ENCODE data around the gene CLEC16A. TPM values are rescaled to one million over a fixed set of nuclear protein-coding genes. Genes with fewer than 3 reads are reported as not detected.
A peak's percentile ranks its signal among the peaks of the same experiment; 100 is the strongest.

CLEC16A gene
- total and polyA plus RNA-seq, 9 of the 15 experiments (the other 6 are each of a cell fraction or from before 2014, with no cell fraction given) = 1.00 to 22.3 (median 10.0) TPM

DNA sequence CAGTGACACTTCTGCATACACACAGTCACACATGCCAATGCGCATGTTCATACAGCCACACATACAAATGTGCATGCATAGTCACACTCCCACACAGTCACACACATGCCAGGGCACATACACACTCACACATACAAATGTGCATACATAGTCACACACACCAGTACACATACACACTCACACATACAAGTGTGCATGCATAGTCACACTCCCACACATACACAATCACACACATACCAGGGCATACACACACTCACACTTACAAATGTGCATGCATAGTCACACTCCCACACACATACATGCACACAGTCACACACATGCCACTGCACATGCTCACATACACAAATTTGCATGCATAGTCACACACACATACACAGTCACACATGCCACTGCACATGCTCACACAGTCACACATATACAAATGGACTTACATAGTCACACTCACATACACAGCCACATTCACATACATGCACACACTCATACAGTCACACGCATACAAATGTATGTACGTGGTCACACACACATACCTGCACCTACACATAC, 227.5 kb downstream of the CLEC16A start (continued):
- TF ChIP-seq, protein P1, sequence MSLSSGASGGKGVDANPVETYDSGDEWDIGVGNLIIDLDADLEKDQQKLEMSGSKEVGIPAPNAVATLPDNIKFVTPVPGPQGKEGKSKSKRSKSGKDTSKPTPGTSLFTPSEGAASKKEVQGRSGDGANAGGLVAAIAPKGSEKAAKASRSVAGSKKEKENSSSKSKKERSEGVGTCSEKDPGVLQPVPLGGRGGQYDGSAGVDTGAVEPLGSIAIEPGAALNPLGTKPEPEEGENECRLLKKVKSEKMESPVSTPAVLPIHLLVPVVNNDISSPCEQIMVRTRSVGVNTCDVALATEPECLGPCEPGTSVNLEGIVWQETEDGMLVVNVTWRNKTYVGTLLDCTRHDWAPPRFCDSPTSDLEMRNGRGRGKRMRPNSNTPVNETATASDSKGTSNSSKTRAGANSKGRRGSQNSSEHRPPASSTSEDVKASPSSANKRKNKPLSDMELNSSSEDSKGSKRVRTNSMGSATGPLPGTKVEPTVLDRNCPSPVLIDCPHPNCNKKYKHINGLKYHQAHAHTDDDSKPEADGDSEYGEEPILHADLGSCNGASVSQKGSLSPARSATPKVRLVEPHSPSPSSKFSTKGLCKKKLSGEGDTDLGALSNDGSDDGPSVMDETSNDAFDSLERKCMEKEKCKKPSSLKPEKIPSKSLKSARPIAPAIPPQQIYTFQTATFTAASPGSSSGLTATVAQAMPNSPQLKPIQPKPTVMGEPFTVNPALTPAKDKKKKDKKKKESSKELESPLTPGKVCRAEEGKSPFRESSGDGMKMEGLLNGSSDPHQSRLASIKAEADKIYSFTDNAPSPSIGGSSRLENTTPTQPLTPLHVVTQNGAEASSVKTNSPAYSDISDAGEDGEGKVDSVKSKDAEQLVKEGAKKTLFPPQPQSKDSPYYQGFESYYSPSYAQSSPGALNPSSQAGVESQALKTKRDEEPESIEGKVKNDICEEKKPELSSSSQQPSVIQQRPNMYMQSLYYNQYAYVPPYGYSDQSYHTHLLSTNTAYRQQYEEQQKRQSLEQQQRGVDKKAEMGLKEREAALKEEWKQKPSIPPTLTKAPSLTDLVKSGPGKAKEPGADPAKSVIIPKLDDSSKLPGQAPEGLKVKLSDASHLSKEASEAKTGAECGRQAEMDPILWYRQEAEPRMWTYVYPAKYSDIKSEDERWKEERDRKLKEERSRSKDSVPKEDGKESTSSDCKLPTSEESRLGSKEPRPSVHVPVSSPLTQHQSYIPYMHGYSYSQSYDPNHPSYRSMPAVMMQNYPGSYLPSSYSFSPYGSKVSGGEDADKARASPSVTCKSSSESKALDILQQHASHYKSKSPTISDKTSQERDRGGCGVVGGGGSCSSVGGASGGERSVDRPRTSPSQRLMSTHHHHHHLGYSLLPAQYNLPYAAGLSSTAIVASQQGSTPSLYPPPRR (CRISPR knock-in tag; IDR thresholded peaks at IDR 0.05; ENCODE audit: borderline replicate concordance) = no peak
- TF ChIP-seq ETV5 (CRISPR knock-in tag; IDR thresholded peaks at IDR 0.05; ENCODE audit: low read depth) (no peak), PRPF4 (IDR thresholded peaks at IDR 0.05; ENCODE audit: insufficient read depth, low read depth, low read length, poor library complexity, severe bottlenecking) (no peak), CBFA2T3 (IDR thresholded peaks at IDR 0.05) (no peak), MTA3 (IDR thresholded peaks at IDR 0.05; ENCODE audit: borderline replicate concordance) (no peak), SAFB2 (IDR thresholded peaks at IDR 0.05; ENCODE audit: borderline replicate concordance, low read depth, low read length, severe bottlenecking) (no peak), XRCC3 (IDR thresholded peaks at IDR 0.05) (no peak), ARNT (IDR thresholded peaks at IDR 0.05) (0 out of 4 replicates have a peak, but pooled peaks of 1 of the 2 experiments have one; percentile 11), ZNF174 (CRISPR knock-in tag; IDR thresholded peaks at IDR 0.05) (no peak), MECOM (CRISPR knock-in tag; IDR thresholded peaks at IDR 0.05) (no peak), PHF20 (IDR thresholded peaks at IDR 0.05; ENCODE audit: partially characterized antibody) (peak; percentile 71), MYC (IDR thresholded peaks at IDR 0.05; ENCODE audit: low read depth, low read length) (no peak), MYC (CRISPR knock-in tag; IDR thresholded peaks at IDR 0.05; ENCODE audit: borderline replicate concordance, low read depth) (no peak), PYGO2 (tag; IDR thresholded peaks at IDR 0.05) (no peak), BRF1 (IDR thresholded peaks at IDR 0.05; ENCODE audit: borderline replicate concordance, extremely low read depth, insufficient read length) (no peak), POLR2H (tag; IDR thresholded peaks at IDR 0.05; ENCODE audit: low read depth) (no peak), CSDE1 (IDR thresholded peaks at IDR 0.05) (no peak), RNF2 (IDR thresholded peaks at IDR 0.05) (no peak), MEF2D (tag; conservative IDR thresholded peaks at IDR 0.05; ENCODE audit: low read depth) (no peak), ADNP (tag; IDR thresholded peaks at IDR 0.05) (no peak), RAD51 (IDR thresholded peaks at IDR 0.05; ENCODE audit: borderline replicate concordance, low read depth) (no peak), SMAD1 (IDR thresholded peaks at IDR 0.05; ENCODE audit: low read depth, low read length, partially characterized antibody) (no peak)
- TF ChIP-seq, protein P2, sequence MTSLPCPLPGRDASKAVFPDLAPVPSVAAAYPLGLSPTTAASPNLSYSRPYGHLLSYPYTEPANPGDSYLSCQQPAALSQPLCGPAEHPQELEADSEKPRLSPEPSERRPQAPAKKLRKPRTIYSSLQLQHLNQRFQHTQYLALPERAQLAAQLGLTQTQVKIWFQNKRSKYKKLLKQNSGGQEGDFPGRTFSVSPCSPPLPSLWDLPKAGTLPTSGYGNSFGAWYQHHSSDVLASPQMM (CRISPR knock-in tag; IDR thresholded peaks at IDR 0.05) = no peak
- TF ChIP-seq, protein P3, sequence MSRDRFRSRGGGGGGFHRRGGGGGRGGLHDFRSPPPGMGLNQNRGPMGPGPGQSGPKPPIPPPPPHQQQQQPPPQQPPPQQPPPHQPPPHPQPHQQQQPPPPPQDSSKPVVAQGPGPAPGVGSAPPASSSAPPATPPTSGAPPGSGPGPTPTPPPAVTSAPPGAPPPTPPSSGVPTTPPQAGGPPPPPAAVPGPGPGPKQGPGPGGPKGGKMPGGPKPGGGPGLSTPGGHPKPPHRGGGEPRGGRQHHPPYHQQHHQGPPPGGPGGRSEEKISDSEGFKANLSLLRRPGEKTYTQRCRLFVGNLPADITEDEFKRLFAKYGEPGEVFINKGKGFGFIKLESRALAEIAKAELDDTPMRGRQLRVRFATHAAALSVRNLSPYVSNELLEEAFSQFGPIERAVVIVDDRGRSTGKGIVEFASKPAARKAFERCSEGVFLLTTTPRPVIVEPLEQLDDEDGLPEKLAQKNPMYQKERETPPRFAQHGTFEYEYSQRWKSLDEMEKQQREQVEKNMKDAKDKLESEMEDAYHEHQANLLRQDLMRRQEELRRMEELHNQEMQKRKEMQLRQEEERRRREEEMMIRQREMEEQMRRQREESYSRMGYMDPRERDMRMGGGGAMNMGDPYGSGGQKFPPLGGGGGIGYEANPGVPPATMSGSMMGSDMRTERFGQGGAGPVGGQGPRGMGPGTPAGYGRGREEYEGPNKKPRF (IDR thresholded peaks at IDR 0.05; ENCODE audit: low read depth, low read length) = no peak

All from K562 (cell line).